GM18873 (cell line): Measurements from ENCODE around the gene PPP1R12B.
"Not testable (repeated sequence)": the region's sequence is repeated elsewhere in the genome, so short reads cannot be mapped to it uniquely, and the experiment has no call there.

Experiments used
- ATAC-seq: cut with Tn5 transposase; IDR thresholded peaks from one replicate; pipeline ENCODE4 v1.9.1; 2021; ENCODE audit warnings: mild to moderate bottlenecking, moderate library complexity, moderate number of reproducible peaks; ENCODE audit not compliant: unreplicated experiment, low FRiP score

PPP1R12B gene

GRCh38 chr1:202593845-202594244, 245.3 kb downstream of the PPP1R12B start:
- ATAC-seq, result no peak

- ATAC-seq, result no peak
Observed at GRCh38 chr1:202596638-202597037, 248.1 kb downstream of the PPP1R12B start.

DNA sequence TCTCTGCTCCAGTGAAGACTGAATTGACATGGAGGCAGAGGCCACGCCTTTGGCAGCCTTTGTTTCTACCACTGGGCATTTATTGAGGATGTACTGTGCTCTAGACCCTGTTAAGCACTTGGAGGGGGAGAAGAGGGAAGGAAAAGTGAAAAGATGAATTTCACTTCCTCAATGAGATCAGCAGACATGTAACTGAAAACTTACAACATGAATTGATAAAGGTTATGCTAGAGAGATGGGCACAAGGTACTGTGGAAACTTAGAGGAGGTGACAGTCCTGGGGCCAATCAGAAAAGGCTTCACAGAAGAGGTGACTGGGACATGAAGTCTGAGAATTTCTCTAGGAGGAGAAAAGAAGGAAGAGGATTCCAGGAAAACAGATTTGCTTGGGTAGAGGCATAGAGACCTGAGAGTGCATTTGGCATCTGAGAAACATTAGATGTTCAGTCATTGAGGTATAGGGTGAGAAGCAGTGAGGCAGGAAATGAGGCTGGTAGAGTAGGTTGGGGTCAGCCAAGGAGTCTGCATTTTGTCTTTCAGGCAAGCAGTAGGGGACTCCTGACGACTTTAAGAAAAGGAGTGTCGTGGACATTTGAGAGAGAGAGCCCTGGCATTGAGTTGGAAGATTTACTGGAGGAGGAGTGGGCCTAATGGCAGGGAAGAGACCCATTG, 248.7 kb downstream of the PPP1R12B start:
- ATAC-seq, result no peak

- no peak for ATAC-seq
Observed at GRCh38 chr1:202599669-202600431, 251.4 kb downstream of the PPP1R12B start.

DNA sequence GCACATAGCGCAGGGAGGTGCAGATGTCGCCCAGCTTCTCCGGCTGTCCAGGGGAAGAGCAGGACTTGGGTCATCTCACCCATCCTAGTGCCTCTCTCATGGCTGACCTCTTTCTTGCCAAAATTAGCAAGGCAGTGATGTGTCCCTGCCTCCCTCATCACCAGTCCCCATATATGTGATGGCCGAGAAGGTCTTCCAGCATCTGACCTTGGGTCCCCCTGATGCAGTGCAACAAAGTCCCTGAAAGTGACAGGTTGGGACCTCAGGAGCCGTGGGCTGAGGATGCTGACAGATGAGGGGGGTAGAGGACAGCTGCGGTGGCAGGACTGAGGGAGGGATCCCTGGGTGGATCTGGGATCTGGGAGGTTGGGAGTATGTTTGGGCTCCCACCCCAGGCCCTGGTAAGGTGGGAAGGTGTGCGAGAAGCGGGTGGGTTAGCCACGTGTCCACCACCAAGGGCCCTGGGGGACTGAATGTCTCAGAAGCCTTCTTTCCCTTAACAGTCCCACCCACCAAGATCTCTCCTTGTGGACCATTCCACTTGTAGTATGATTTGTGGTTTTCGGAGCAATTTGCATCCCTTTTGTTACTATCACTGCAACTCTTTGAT, 252.0 kb downstream of the PPP1R12B start:
- no peak for ATAC-seq

- ATAC-seq, result no peak
Observed at GRCh38 chr1:202603435-202603834, 254.9 kb downstream of the PPP1R12B start.

DNA sequence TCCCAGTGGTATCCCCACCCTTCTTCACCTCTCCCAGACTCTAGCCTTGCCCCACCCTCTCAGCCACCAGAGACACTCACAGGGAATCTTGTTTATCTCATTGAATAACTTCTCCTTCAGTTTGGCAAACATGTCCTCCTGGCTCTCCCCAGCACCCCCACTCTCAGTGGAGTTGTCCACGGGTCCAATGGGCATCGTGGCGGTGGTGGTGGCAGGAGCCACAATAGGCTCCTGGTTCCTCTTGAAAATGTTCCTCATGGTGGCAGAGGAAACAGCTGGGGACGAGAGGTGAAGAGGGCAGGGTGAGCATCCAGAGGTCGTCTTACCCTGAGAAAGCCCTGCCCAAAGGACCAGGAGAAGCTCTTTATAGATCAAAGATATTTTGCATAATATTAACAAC, 257.0 kb downstream of the PPP1R12B start:
- no peak for ATAC-seq

GRCh38 chr1:202612036-202612435, 263.5 kb downstream of the PPP1R12B start:
- ATAC-seq, result not testable (repeated sequence)

DNA sequence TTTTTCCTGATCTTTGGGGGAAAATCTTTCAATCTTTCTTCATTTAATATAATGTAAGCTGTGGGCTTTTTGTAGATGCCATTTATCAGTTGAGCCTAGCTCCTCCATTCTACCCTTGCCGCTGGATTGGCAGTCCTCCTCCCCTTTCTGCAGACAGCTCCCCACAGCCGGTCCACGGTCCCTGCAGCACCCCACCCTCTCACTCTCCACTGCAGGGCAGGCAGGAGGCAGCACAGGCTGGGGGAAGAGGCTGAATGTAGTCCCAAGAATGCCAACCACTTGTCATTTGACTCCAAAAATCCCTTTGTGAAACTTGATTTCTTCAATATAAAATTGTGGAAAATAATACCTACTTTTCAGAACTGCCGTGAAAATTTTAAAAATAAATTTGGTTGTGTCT, 265.1 kb downstream of the PPP1R12B start:
- ATAC-seq, result no peak

DNA sequence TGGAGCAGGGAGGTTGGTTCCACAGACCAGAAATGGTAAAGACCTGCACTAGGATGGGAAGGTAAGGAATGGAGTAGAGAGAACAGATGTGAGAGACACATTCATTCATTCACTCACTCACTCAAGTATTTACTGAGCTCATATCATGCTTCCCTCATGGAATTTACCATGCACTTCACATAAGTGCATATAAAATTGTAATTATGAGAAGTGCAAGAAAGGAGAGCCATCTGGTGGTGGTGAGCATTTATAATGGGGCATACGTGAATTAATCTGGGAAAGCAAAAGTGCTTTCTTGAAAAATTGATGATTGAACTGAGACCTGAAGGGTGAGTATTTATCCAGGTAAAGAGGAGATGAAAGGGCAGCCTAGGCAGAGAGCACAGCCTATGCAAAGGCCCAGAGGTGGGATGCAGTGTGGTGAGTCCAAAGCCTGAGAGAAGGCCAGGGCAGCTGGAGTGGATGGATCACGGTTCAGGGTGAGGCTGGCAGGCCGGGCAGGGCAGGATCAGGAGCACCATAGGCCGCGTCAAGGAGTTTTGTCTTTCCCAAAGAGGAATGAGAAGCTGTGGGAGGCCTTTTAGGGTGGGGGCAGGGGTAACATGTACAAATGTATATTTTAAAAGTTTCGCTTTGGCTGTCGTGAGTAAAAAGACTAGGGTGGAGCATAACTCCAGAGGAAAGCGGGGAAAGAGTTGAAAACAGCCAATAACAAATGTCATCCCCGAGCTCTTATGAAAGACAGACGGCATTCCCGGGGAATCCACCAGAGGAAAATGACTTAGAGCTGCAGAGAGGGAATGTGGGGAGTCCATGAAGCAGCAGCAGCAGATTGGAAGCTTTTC, 266.1 kb downstream of the PPP1R12B start:
- not testable (repeated sequence) for ATAC-seq

- ATAC-seq, result not testable (repeated sequence)
Observed at GRCh38 chr1:202615208-202615500, 266.7 kb downstream of the PPP1R12B start.

DNA sequence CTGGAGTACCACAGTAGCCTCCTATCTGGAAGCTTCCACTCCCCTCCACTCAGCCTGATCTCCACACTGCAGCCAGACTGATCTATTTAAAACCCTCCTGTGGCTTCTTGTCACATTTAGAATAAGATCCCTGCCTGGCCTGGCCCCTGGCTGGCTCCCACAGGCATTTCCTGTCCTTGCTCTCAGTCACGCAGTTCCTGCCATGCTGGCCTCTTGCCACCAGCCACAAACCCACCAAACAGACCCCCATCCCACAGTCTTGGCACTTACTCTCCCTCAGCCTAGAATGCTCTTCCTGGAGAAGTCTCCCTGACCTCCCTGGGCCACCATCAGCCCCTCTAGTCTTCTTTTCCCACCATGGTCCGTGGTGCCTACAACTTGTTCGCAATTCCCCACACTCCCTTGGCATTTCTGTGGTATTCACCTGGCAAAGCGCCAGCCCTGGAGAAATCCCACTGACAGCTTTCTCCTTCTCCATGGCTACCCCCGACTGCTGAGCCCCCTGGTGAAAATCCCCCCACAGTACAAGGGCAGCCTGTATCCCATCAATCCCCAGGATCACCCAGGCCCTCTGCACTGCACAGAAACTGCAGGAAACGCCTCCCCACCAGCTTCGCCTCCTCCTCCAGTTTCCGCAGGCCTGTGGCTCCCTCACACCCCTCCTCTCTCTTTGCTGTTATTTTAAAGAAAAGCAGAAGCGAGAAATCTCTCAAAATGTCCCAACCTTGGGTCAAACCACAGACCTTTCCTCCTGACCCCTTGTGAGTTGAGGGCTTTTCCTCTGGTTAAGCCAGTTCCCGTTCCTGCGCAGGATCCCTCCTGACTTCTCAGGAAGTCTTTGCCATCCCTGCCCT, 267.2 kb downstream of the PPP1R12B start:
- peak; percentile 77 for ATAC-seq

DNA sequence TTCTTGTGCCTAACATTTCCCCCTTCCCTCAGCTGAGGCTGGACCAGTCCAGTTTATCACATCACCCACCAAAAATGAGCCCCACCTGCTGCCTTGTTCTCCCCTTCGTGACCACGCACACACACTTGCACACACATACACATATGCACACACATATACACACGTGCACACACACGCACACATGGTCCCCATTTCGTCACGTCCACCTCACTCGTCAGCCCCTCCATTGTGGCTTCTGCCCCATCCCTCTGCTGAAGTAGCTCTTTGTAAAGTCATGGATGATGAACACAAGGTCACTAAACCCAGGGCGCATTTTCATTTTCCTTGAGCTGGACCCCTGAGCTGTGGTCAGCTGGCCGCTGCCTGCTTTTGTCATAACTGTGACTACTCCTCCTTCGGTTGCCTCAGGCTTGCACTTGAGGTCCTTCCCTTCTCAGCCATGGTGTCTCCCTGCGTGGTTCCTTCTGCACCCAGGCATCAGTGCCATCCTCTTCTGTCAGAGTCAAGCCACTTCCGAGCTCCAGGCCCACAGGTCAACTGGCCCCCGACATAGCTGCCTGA, 267.9 kb downstream of the PPP1R12B start:
- ATAC-seq, result peak; percentile 17

- ATAC-seq, result not testable (repeated sequence)
Observed at GRCh38 chr1:202619012-202619411, 270.5 kb downstream of the PPP1R12B start.

DNA sequence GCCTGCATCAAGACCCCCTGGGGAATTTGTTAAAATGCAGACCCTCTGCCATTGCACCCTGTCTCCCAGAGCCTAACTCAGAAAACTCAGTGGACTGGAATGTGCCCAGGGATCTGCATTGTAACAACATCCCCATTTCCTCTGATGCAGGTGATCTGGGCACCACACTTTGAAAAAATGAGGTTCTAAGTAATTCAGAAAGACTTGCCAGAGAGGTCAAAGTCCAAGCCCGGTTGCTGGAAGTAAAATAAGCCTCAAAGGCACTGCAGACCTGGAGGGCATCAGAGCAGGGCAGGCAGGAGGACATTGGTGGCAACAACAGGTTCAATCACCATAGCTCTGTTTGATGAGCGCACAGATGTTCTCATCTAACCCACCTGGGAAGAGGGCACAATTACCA, 271.0 kb downstream of the PPP1R12B start:
- no peak for ATAC-seq

DNA sequence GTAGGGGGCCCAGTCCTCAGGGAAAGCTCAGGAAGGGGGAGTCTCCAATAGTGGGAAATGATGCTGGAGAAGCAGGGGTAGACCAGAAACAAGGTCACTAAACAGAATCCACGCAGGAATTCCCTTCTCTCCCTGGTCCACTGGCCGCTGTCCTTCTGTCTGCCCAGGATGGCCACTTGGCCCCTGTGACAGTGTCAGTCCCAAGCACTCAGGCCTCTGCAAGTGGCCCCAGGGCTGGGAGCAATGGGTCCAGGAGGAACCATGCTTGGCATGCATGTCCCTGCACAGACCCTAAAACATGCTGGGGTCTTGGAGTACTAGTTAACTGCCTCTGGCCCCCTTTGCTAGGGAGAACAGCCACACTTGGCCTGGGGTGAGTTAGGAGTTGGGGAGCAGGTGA, 271.5 kb downstream of the PPP1R12B start:
- not testable (repeated sequence) for ATAC-seq

DNA sequence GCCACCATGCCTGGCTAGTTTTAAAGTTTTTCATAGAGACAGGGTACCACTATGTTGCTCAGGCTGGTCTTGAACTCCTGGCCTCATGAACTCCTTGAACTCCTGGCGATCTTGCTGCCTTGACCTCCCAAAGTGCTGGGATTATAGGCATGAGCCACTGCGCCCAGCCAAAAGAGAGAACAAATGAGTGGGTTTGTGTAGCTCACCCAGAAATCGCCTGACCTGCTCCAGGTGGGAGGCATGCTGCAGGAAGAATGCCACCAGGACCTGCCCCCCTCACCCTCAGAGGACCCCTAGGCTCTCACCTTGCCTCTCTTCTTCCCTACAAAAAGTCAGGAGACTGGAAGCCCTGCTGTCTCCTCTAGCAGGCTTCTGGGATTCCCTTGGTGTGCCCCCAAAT, 272.9 kb downstream of the PPP1R12B start:
- ATAC-seq, result no peak

- ATAC-seq, result no peak
Observed at GRCh38 chr1:202622388-202622787, 273.9 kb downstream of the PPP1R12B start.

DNA sequence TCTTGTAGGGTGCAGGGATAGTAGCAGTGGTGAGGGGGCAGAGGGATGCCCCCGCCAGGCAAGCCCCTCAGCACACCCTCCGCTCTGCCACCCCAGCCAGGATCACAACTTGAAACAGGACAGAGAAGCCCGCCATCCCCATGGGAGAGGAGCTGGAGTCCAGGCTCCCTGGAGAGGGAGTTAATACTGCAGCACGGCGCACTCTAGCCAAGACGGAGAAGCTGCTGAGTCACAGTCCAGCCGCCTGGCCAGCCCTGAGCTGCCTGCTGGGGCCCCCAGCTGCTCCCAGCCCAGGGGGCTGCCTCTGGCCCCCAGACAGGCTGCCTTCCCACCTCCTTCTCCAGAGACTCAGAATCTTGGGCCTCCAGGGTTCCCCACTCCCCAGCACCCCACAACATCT, 274.6 kb downstream of the PPP1R12B start:
- ATAC-seq, result no peak

- ATAC-seq, result not testable (repeated sequence)
Observed at GRCh38 chr1:202623476-202623875, 275.0 kb downstream of the PPP1R12B start.
